ENCODE results near the gene AKR7A2. TPM values are rescaled to one million over a fixed set of nuclear protein-coding genes. Genes with fewer than 3 reads are reported as not detected.

Gene AKR7A2
- total RNA-seq, 4 donors from 2014 or later, result 25.6 to 100 (median 76.4) TPM

GRCh38 chr1:19257178-19257914, 54.6 kb downstream of the AKR7A2 start:
- TF ChIP-seq, protein P1, sequence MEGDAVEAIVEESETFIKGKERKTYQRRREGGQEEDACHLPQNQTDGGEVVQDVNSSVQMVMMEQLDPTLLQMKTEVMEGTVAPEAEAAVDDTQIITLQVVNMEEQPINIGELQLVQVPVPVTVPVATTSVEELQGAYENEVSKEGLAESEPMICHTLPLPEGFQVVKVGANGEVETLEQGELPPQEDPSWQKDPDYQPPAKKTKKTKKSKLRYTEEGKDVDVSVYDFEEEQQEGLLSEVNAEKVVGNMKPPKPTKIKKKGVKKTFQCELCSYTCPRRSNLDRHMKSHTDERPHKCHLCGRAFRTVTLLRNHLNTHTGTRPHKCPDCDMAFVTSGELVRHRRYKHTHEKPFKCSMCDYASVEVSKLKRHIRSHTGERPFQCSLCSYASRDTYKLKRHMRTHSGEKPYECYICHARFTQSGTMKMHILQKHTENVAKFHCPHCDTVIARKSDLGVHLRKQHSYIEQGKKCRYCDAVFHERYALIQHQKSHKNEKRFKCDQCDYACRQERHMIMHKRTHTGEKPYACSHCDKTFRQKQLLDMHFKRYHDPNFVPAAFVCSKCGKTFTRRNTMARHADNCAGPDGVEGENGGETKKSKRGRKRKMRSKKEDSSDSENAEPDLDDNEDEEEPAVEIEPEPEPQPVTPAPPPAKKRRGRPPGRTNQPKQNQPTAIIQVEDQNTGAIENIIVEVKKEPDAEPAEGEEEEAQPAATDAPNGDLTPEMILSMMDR (IDR thresholded peaks at IDR 0.05; ENCODE audit: low read depth), result no peak

DNA sequence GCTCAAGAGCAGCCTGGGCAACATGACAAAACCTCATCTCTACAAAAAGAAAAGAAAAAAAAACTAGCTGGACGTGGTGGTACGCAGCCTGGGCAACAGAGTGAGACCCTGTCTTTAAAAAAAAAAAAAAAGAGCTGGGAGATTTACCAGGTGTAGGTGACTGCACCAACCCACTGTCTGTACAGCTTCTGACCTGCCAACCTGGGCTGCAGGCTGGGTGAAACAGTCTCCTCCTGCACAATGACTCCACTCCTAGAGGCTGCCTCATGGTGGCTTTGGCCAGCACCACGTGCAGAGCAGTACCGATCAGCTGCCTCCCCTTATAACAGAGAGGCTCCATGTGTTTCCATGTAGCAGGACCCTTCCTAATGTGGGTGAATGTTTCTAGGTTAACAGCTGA, 56.7 kb downstream of the AKR7A2 start:
- TF ChIP-seq, protein P1 (IDR thresholded peaks at IDR 0.05; ENCODE audit: low read depth), result no peak

DNA sequence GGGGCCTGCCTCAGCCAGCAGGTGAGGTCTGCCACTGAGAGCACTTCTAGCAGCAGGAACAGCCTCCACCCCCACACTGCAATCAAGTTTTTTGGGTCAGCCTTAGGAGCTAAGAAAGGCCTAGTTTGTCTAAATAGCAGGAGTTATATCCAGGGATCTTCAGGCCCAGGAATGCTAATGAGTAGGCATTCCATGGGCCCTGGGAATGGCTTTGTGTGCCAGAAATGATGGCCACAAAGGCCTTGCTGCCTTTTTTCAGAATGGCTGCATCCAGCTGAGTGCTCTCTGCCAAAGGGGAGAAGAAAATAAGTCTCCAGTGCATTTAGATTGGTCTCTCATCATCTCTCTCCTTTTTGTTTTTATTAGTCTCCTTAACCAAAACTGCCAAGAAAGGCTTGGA, 57.5 kb downstream of the AKR7A2 start:
- TF ChIP-seq, protein P1 (IDR thresholded peaks at IDR 0.05; ENCODE audit: low read depth), result no peak

Small RNA genes within 50 kb of the gene (small RNA-seq; reads per million reads assigned to genes)
- not detected for gene RNU6-1099P

Other genes starting within 250 kb of the AKR7A2 start
- gene UBR4, start 101.9 kb downstream of the AKR7A2 start, total RNA-seq, result 100 to 1,000 TPM; 124 to 198 (median 131) TPM
- gene EMC1, start 60.6 kb downstream of the AKR7A2 start, total RNA-seq, result 10 to 100 TPM; 16.0 to 35.2 (median 31.5) TPM
- 10 to 100 TPM; 13.2 to 20.9 (median 20.4) TPM for gene MRTO4, start 60.3 kb downstream of the AKR7A2 start, total RNA-seq
- gene AKR7A3, start 23.4 kb downstream of the AKR7A2 start, total RNA-seq, result 1 to 10 TPM in 2 of 4 donors, under 1 TPM in 1, not detected in 1; 0.51 to 2.4 (median 2.0) TPM
- gene SLC66A1, start 182 bp upstream of the AKR7A2 start, total RNA-seq, result 10 to 100 TPM in 3 of 4 donors, 1 to 10 TPM in 1; 8.4 to 12.7 (median 11.6) TPM
- gene CAPZB, start 173.4 kb upstream of the AKR7A2 start, total RNA-seq, result 100 to 1,000 TPM in 3 of 4 donors, 10 to 100 TPM in 1; 84.2 to 119 (median 102) TPM